ENCODE measurements around the gene SCN4B. TPM values are rescaled to one million over a fixed set of nuclear protein-coding genes. Genes with fewer than 3 reads are reported as not detected.

SCN4B gene
- polyA plus RNA-seq, 1 experiment: 0.11 TPM

GRCh38 chr11:118156531-118157185 lies 4.0 kb upstream of the SCN4B start:
- no peaks in the 10 kb centered on the region for H3K9me3 ChIP-seq (ENCODE audit: control insufficient read depth, insufficient read depth, low read length)
- peaks cover 74% of the 10 kb centered on the region for H3K27me3 ChIP-seq (ENCODE audit: control insufficient read depth, insufficient read depth, low read length)
- H3K4me3 ChIP-seq (ENCODE audit: low read depth, low read length): no peak overlapping the region
- ChIA-PET CTCF (interaction anchor here (2.6 kb wide), 1 partner anchor 15 kb away, joined by 18 read pairs; no protein-coding TSS in a partner anchor), POLR2A (no interaction called here)
- no peak for DNase-seq (ENCODE audit: low read depth, low spot score)
- TF ChIP-seq CTCF (IDR thresholded peaks at IDR 0.05; ENCODE audit: low read depth, low read length): no peak
- no peak overlapping the region for H3K27ac ChIP-seq (ENCODE audit: low read depth, low read length)

GRCh38 chr11:118155776-118156530 lies 3.3 kb upstream of the SCN4B start:
- no peak for TF ChIP-seq CTCF (IDR thresholded peaks at IDR 0.05; ENCODE audit: low read depth, low read length)
- Histone ChIP-seq H3K4me3 (ENCODE audit: low read depth, low read length) (no peak overlapping the region), H3K9me3 (ENCODE audit: control insufficient read depth, insufficient read depth, low read length) (no peaks in the 10 kb centered on the region), H3K27me3 (ENCODE audit: control insufficient read depth, insufficient read depth, low read length) (peaks cover 80% of the 10 kb centered on the region), H3K27ac (ENCODE audit: low read depth, low read length) (no peak overlapping the region)
- ChIA-PET POLR2A (no interaction called here), CTCF (interaction anchor here (2.6 kb wide), 1 partner anchor 15 kb away, joined by 18 read pairs; no protein-coding TSS in a partner anchor)
- DNase-seq (ENCODE audit: low read depth, low spot score): no peak

GRCh38 chr11:118154641-118155040 lies 2.0 kb upstream of the SCN4B start:
- POLR2A ChIA-PET: no interaction called here
- peaks cover 88% of the 10 kb centered on the region for H3K27me3 ChIP-seq (ENCODE audit: control insufficient read depth, insufficient read depth, low read length)
- CTCF ChIA-PET: interaction anchor here (2.6 kb wide), 1 partner anchor 17 kb away, joined by 18 read pairs; no protein-coding TSS in a partner anchor
- H3K4me3 ChIP-seq (ENCODE audit: low read depth, low read length): no peak overlapping the region
- no peak for TF ChIP-seq CTCF (IDR thresholded peaks at IDR 0.05; ENCODE audit: low read depth, low read length)
- DNase-seq (ENCODE audit: low read depth, low spot score): no peak
- no peaks in the 10 kb centered on the region for H3K9me3 ChIP-seq (ENCODE audit: control insufficient read depth, insufficient read depth, low read length)
- H3K27ac ChIP-seq (ENCODE audit: low read depth, low read length): no peak overlapping the region

- ChIA-PET POLR2A (no interaction called here), CTCF (no interaction called here)
- Histone ChIP-seq H3K27me3 (ENCODE audit: control insufficient read depth, insufficient read depth, low read length) (peaks cover 87% of the 10 kb centered on the region), H3K27ac (ENCODE audit: low read depth, low read length) (no peak overlapping the region), H3K9me3 (ENCODE audit: control insufficient read depth, insufficient read depth, low read length) (no peaks in the 10 kb centered on the region), H3K4me3 (ENCODE audit: low read depth, low read length) (no peak overlapping the region)
- no peak for TF ChIP-seq CTCF (IDR thresholded peaks at IDR 0.05; ENCODE audit: low read depth, low read length)
- no peak for DNase-seq (ENCODE audit: low read depth, low spot score)
Observed at GRCh38 chr11:118153976-118154375, 1.4 kb upstream of the SCN4B start.

- Histone ChIP-seq H3K9me3 (ENCODE audit: control insufficient read depth, insufficient read depth, low read length) (no peaks in the 10 kb centered on the region), H3K27ac (ENCODE audit: low read depth, low read length) (no peak overlapping the region), H3K27me3 (ENCODE audit: control insufficient read depth, insufficient read depth, low read length) (peaks cover 82% of the 10 kb centered on the region), H3K4me3 (ENCODE audit: low read depth, low read length) (no peak overlapping the region)
- DNase-seq (ENCODE audit: low read depth, low spot score): no peak
- TF ChIP-seq CTCF (IDR thresholded peaks at IDR 0.05; ENCODE audit: low read depth, low read length): no peak
- ChIA-PET CTCF (interaction anchor here (1.0 to 1.5 kb wide), 2 partner anchors 18 to 45 kb away, joined by 3 to 6 read pairs; no protein-coding TSS in a partner anchor), POLR2A (no interaction called here)
Observed at GRCh38 chr11:118153516-118153915, 893 bp upstream of the SCN4B start.

Measured in AG04450 (cell line).